K562 (cell line): ENCODE measurements around the gene VWA7. TPM values are rescaled to one million over a fixed set of nuclear protein-coding genes. Genes with fewer than 3 reads are reported as not detected.

Experiments
- ATAC-seq: fragments of 200-7000 bp; cut with Tn5 transposase; 3 replicates; pipeline ENCODE4 v1.9.1; 2020; ENCODE audit warnings: moderate library complexity
- BruUV-seq: library from RNA; stranded (reverse); fragments of 400-500 nt; replicated peaks from 2 replicates; lab custom pipeline; 2021; lab: Mats Ljungman, UMichigan
- CTCF ChIA-PET: fragments of 300-600 bp; formaldehyde crosslinking; extraction: SDS; loops from one replicate; lab custom pipeline; 2021; ENCODE audit warnings: low intra/inter-chr PET ratio; lab: Yijun Ruan, JAX
- POLR2A ChIA-PET: fragments of 300-600, 350-650 bp; sonication (Branson Sonifier 250); formaldehyde crosslinking; extraction: SDS; loops from one replicate; lab custom pipeline; 2021; ENCODE audit warnings: antibody characterized with exemption, inconsistent platforms; lab: Yijun Ruan, JAX
- DNase-seq, 4 experiments: peaks; one replicate each; pipeline versions ENCODE4 v3.0.0 to v3.0.0-alpha.2; 2011 to 2018; ENCODE audit warnings: low spot score in 3 of 4, mixed read lengths in 3 of 4; ENCODE audit errors: extremely low read depth in 1 of 4
- FAIRE-seq: peaks from 2 replicates; lab custom pipeline; 2011; peaks lifted over from hg19 to GRCh38; lab: Jason Lieb, UNC
- H2AFZ ChIP-seq: 2 replicates; pipeline ENCODE4 v1.6.0; 2011; ENCODE audit warnings: low read depth, low read length, control low read depth, inconsistent platforms
- H3K27ac ChIP-seq: fragments of 200-600 bp; 3 replicates; pipeline ENCODE4 v1.8.0; 2011; ENCODE audit warnings: low read depth, mild to moderate bottlenecking, control low read depth, inconsistent platforms, low read length, moderate library complexity, mixed read lengths; ENCODE audit errors: extremely low read depth
- H3K27me3 ChIP-seq, 2 experiments: fragments of 300-600 bp in 1 of 2; 2 replicates in 1 of 2; 3 replicates in 1 of 2; pipeline versions ENCODE4 v1.6.0 to v1.8.0; 2011; ENCODE audit warnings: inconsistent platforms in 2 of 2, low read length in 2 of 2, mild to moderate bottlenecking in 1 of 2, mixed read lengths in 1 of 2, moderate library complexity in 1 of 2; ENCODE audit not compliant: control insufficient read depth in 2 of 2, insufficient read depth in 2 of 2
- H3K36me3 ChIP-seq: fragments of 300-600 bp; 3 replicates; pipeline ENCODE4 v1.8.0; 2011; ENCODE audit warnings: mild to moderate bottlenecking, low read length, inconsistent platforms; ENCODE audit not compliant: control insufficient read depth, insufficient read depth
- H3K4me1 ChIP-seq, 2 experiments: fragments of 200-600 bp in 1 of 2; replicated peaks in 1 of 2; 2 replicates in 1 of 2; 3 replicates in 1 of 2; pipeline versions ENCODE4 v1.5.1 to v1.8.0; 2011; ENCODE audit warnings: inconsistent platforms in 2 of 2, low read length in 2 of 2, mild to moderate bottlenecking in 1 of 2, mixed read lengths in 1 of 2, moderate library complexity in 1 of 2; ENCODE audit not compliant: control insufficient read depth in 2 of 2, insufficient read depth in 2 of 2
- H3K4me2 ChIP-seq: 2 replicates; pipeline ENCODE4 v1.6.1; 2011; ENCODE audit warnings: low read length, control low read depth, inconsistent platforms, mixed read lengths; ENCODE audit not compliant: insufficient read depth
- H3K4me3 ChIP-seq: fragments of 200-600 bp; sonication (generic), shearing (Covaris generic); 2 replicates; pipeline ENCODE4 v1.5.1; 2016; ENCODE audit warnings: control low read depth, inconsistent platforms
- H3K79me2 ChIP-seq: fragments of 200-600 bp; 3 replicates; pipeline ENCODE4 v1.8.0; 2011; ENCODE audit warnings: low read length, inconsistent platforms; ENCODE audit not compliant: control insufficient read depth, insufficient read depth
- H3K9ac ChIP-seq, 2 experiments: 2 replicates each; pipeline versions ENCODE4 v1.6.0 to v1.6.1; 2011; ENCODE audit warnings: low read depth in 2 of 2, low read length in 2 of 2, control low read depth in 1 of 2, inconsistent platforms in 1 of 2, mild to moderate bottlenecking in 1 of 2, mixed read lengths in 1 of 2; ENCODE audit not compliant: insufficient read depth in 1 of 2
- H3K9me1 ChIP-seq: one replicate; pipeline ENCODE4 v1.6.0; 2011; ENCODE audit warnings: inconsistent platforms, mild to moderate bottlenecking, low read length, moderate library complexity; ENCODE audit not compliant: control insufficient read depth, insufficient read depth
- H3K9me3 ChIP-seq: replicated peaks from 2 replicates; pipeline ENCODE4 v1.5.1; 2011; ENCODE audit warnings: low read depth, low read length, inconsistent platforms; ENCODE audit not compliant: control insufficient read depth, insufficient read depth
- H4K20me1 ChIP-seq: replicated peaks from 2 replicates; pipeline ENCODE4 v1.6.1; 2011; ENCODE audit warnings: low read length, inconsistent platforms, mixed read lengths; ENCODE audit not compliant: control insufficient read depth, insufficient read depth
- BRCA1 ChIP-seq, 2 experiments: fragments of 450-650 bp in 1 of 2; sonication (generic) in 1 of 2; formaldehyde crosslinking in 1 of 2; IDR thresholded peaks; 2 replicates each; pipeline versions ENCODE4 v1.5.0 to v1.6.1; 2017 to 2020; ENCODE audit warnings: mild to moderate bottlenecking in 1 of 2, missing genetic modification reagents in 1 of 2
- DPF2 ChIP-seq: fragments of 450-650 bp; IDR thresholded peaks from 2 replicates; pipeline ENCODE4 v1.6.1; 2016
- FOSL1 ChIP-seq: fragments of 200-800 bp; sonication (Bioruptor generic); conservative IDR thresholded peaks from 2 replicates; pipeline ENCODE4 v1.6.1; 2016; ENCODE audit warnings: missing genetic modification characterization, missing compliant biosample characterization
- GTF3C2 ChIP-seq: IDR thresholded peaks from 3 replicates; pipeline ENCODE4 v1.6.1; 2011; ENCODE audit warnings: borderline replicate concordance, mild to moderate bottlenecking, moderate library complexity; ENCODE audit not compliant: insufficient read length; ENCODE audit errors: extremely low read depth
- MLLT1 ChIP-seq, 2 experiments: fragments of 450-650 bp; IDR thresholded peaks; 2 replicates each; pipeline ENCODE4 v1.6.1; 2016
- MYC ChIP-seq, 2 experiments: fragments of 250-450 bp in 1 of 2; sonication (Bioruptor Pico) in 1 of 2; IDR thresholded peaks; 2 replicates each; pipeline versions ENCODE4 v1.5.1 to v1.6.1; 2012 to 2021; ENCODE audit warnings: low read depth in 2 of 2, borderline replicate concordance in 1 of 2, improper control_type of control experiment in 1 of 2, low read length in 1 of 2, mild to moderate bottlenecking in 1 of 2, moderate library complexity in 1 of 2
- NR1H2 ChIP-seq: sonication (generic); formaldehyde crosslinking; IDR thresholded peaks from 2 replicates; pipeline ENCODE4 v1.4.0; 2020; ENCODE audit warnings: mild to moderate bottlenecking, missing genetic modification reagents
- POLR2AphosphoS5 ChIP-seq: IDR thresholded peaks from 2 replicates; pipeline ENCODE4 v1.6.1; 2011; ENCODE audit warnings: mild to moderate bottlenecking, low read depth, low read length, moderate library complexity; ENCODE audit not compliant: control insufficient read depth, insufficient read depth
- SMARCE1 ChIP-seq: fragments of 450-650 bp; IDR thresholded peaks from 2 replicates; pipeline ENCODE4 v1.7.1; 2016; ENCODE audit warnings: mild to moderate bottlenecking
- TRIM24 ChIP-seq, 2 experiments: fragments of 450-650 bp; IDR thresholded peaks; 2 replicates each; pipeline ENCODE4 v1.6.1; 2016
- ZBTB1 ChIP-seq: sonication (generic); formaldehyde crosslinking; IDR thresholded peaks from 2 replicates; pipeline ENCODE4 v1.8.1; 2023; ENCODE audit warnings: missing genetic modification reagents, low read depth, mild to moderate bottlenecking, borderline replicate concordance
- ZNF134 ChIP-seq: fragments of 250-450 bp; sonication (Bioruptor Pico); conservative IDR thresholded peaks from 2 replicates; pipeline ENCODE4 v1.4.0; 2020
- WGBS: fragments of 100-300 bp; shearing (Covaris generic); methylation state at CpG from one replicate; pipeline ENCODE4 v1.1.6; 2016; ENCODE audit warnings: low coverage, mixed read lengths; ENCODE audit not compliant: insufficient coverage; ENCODE audit errors: missing lambda C conversion rate; 5-methylcytosine and 5-hydroxymethylcytosine counted together
- in situ Hi-C: fragments of 300-500 bp; cut with MboI; formaldehyde crosslinking; loops from 4 replicates; pipeline ENCODE4 v1.15.0; 2018; ENCODE audit warnings: inconsistent platforms, mixed read lengths
- intact Hi-C: fragments of 100-400 bp; cut with micrococcal nuclease; formaldehyde crosslinking; loops from 2 replicates; pipeline ENCODE4 v1.14.2; 2022
- polyA plus RNA-seq, 8 experiments: library from polyadenylated mRNA; depleted of rRNA in 4 of 8; stranded (reverse) in 5 of 8; unstranded in 3 of 8; fragments of >200 nt; fragmentation: Nextera tagmentation in 2 of 8; fragmentation: Illumina TruSeq in 1 of 8; extraction: Ambion mirVana in 2 of 8; extraction: Trizol in 1 of 8; gene quantifications; 2 replicates each; pipeline versions ENCODE4 v1.2.1 to v1.2.3, GENCODE V29; 2011 to 2014; ENCODE audit warnings: inconsistent platforms in 1 of 8, missing spikeins in 1 of 8
- total RNA-seq, 7 experiments: library from RNA; depleted of rRNA in 6 of 7; stranded (reverse); fragments of >200 nt in 6 of 7; fragmentation: Illumina TruSeq in 2 of 7; extraction: Trizol in 2 of 7; gene quantifications; 2 replicates each; pipeline versions ENCODE4 v1.2.1 to v1.2.3, GENCODE V29; 2011 to 2021; ENCODE audit warnings: low replicate concordance in 1 of 7
- TF ChIP-seq, protein P1 (sequence below): fragments of 450-650 bp; formaldehyde crosslinking; IDR thresholded peaks from 2 replicates; pipeline ENCODE4 v1.4.0; 2022; ENCODE audit warnings: missing genetic modification characterization

Gene VWA7
- total and polyA plus RNA-seq, 9 of the 15 experiments (the other 6 are each of a cell fraction or from before 2014, with no cell fraction given), result 0.18 to 2.9 (median 0.95) TPM

DNA sequence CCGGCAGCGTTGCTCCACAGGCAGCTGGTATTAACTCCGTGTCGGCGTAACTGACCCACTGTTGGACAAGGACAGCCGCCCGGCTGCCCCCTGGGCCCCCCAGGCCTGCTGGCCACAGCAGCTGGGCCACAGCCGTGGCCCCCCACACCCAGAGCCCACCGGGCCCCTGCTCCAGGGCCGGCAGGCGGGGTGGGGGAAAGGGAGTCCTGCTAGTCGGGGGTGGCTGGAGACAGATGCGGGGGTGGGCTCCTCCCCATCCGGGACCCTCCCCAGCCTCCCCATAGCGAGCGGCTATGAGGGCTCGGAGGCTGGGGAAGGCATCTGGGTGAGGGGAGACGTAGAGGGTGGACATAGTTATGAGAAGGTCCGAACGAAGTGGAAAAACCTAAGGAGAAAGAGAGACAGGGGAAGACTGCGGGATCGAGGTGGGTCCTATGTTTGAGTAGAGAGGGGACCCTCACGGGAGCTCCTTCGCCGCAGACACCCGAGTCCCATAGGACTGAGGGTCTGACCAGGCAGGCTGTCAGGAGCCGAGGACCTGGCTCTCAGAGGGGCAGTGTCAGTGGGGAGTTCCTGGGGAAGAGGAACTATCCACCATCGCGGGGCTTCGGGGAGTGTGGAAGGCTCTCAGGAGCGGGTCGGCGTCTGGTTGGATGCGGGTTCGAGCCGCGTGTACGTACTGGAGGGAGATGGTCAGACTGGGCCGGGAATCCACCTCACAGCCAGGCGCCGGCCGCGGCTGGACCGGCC is 17.9 kb upstream of the VWA7 start:
- WGBS, result 1% methylated on average over 44 of the region's 44 CpGs
- BruUV-seq, result TSS peak; percentile 57
- TF ChIP-seq DPF2 (peak; percentile 17; the same call in 1 of the 2 replicates), ZBTB1 (CRISPR knock-in tag) (0 out of 2 replicates have a peak, but pooled peaks have one; percentile 63), NR1H2 (CRISPR knock-in tag) (0 out of 2 replicates have a peak, but pooled peaks have one; percentile 42), POLR2AphosphoS5 (peak; percentile 53; the same call in 1 of the 2 replicates), MYC (IDR thresholded peaks at IDR 0.05; ENCODE audit: low read depth, low read length) (0 out of 2 replicates have a peak, but pooled peaks have one; percentile 11), MYC (CRISPR knock-in tag; IDR thresholded peaks at IDR 0.05; ENCODE audit: borderline replicate concordance, low read depth) (peak; percentile 96; the same call in 1 of the 2 replicates), BRCA1 (IDR thresholded peaks at IDR 0.05) (no peak), BRCA1 (CRISPR knock-in tag; IDR thresholded peaks at IDR 0.05) (peak; percentile 94; the same call in 1 of the 2 replicates), MLLT1 (IDR thresholded peaks at IDR 0.05) (0 out of 4 replicates have a peak, but pooled peaks of 1 of the 2 experiments have one; percentile 51), GTF3C2 (peak; percentile 70), SMARCE1 (peak; percentile 55), TRIM24 (IDR thresholded peaks at IDR 0.05) (0 out of 4 replicates have a peak, but pooled peaks of 1 of the 2 experiments have one; percentile 15), FOSL1 (tag) (no peak; the same call in 1 of the 2 replicates), ZNF134 (CRISPR knock-in tag) (no peak)
- TF ChIP-seq, protein P1, sequence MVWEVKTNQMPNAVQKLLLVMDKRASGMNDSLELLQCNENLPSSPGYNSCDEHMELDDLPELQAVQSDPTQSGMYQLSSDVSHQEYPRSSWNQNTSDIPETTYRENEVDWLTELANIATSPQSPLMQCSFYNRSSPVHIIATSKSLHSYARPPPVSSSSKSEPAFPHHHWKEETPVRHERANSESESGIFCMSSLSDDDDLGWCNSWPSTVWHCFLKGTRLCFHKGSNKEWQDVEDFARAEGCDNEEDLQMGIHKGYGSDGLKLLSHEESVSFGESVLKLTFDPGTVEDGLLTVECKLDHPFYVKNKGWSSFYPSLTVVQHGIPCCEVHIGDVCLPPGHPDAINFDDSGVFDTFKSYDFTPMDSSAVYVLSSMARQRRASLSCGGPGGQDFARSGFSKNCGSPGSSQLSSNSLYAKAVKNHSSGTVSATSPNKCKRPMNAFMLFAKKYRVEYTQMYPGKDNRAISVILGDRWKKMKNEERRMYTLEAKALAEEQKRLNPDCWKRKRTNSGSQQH (CRISPR knock-in tag), result peak; percentile 68; the same call in 1 of the 2 replicates

More for the DNA sequence above, 17.9 kb upstream of the VWA7 start:
- intact Hi-C loops (loop anchor here (1.0 to 2.0 kb wide), 5 partner anchors 18 to 66 kb away; partner anchors contain the start of genes DDAH2, HSPA1A, HSPA1B and HSPA1L), in situ Hi-C loops (no loop called here)
- 0 out of 2 replicates have a peak, but pooled peaks cover 3% of the 10 kb centered on the region for H4K20me1 ChIP-seq
- FAIRE-seq, result no peak
- DNase-seq, result peak in 3 of 4 experiments; percentile 67 to 86 (median 84)
- peak overlapping the region; percentile 93 for H2AFZ ChIP-seq
- H3K36me3 ChIP-seq, result peaks cover 71% of the 10 kb centered on the region
- ATAC-seq, result peak; percentile 48
- H3K4me2 ChIP-seq, result peak overlapping the region; percentile 98
- no peaks in the 10 kb centered on the region for H3K9me3 ChIP-seq
- H3K9ac ChIP-seq, result peak overlapping the region; percentile 93 to 99
- H3K9me1 ChIP-seq, result no peaks in the 10 kb centered on the region
- peaks cover 53% of the 10 kb centered on the region for H3K79me2 ChIP-seq
- POLR2A ChIA-PET, result interaction anchor here (0.6 to 4.3 kb wide), 21 partner anchors 9 to 430 kb away, joined by 3 to 58 read pairs (median 7); partner anchors contain the start of genes BAG6, GPANK1, HSPA1A and HSPA1B
- peak overlapping the region; percentile 61 for H3K4me3 ChIP-seq
- H3K4me1 ChIP-seq, result peaks cover 17 to 44% of the 10 kb centered on the region in 2 experiments
- H3K27ac ChIP-seq, result peak overlapping the region; percentile 97
- CTCF ChIA-PET, result interaction anchor here (0.6 to 2.9 kb wide), 4 partner anchors 36 to 249 kb away, joined by 3 to 24 read pairs (median 3); no protein-coding TSS in a partner anchor
- H3K27me3 ChIP-seq, result no peaks in the 10 kb centered on the region
